T-helper 22 cell (primary cell): ENCODE measurements around the gene ZNF532.
"Not testable (repeated sequence)": the region's sequence is repeated elsewhere in the genome, so short reads cannot be mapped to it uniquely, and the experiment has no call there.

Experiments
- DNase-seq: peaks from one replicate; pipeline ENCODE4 v3.0.0-alpha.2; 2020; ENCODE audit warnings: low read depth

ZNF532 gene

GRCh38 chr18:58847383-58848071 lies 17.1 kb upstream of the ZNF532 start:
- DNase-seq: no peak

- no peak for DNase-seq
Measured at GRCh38 chr18:58848685-58849084, 16.0 kb upstream of the ZNF532 start.

DNA sequence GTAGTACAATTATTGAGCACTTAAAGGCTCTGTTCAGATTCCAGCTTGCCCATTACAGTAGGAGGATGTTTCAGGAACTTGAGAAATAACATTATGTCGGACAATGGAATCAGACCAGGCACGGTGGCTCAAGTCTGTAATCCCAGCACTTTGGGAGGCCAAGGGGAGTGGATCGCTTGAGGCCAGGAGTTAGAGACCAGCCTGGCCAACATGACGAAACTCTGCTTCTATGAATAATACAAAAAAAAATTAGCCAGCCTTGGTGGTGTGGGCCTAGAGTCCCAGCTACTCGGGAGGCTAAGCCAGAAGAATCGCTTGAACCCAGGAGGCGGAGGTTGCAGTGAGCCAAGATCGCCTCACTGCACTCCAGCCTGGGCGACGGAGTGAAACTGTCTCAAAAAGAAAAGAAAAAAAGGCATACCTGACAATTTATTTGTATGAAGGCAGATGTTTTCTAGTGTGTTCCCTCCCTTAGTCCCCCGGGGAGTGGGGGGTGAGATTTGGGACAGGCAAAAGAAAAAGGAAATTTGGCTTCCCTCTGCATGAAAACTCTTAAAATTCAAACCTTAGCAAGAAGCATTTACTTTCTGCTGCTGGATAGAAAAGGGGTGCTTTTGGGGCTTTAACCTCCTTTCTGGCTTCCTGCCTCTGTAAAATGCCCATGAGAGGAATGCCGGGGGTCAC lies 13.7 kb upstream of the ZNF532 start:
- DNase-seq: no peak

DNA sequence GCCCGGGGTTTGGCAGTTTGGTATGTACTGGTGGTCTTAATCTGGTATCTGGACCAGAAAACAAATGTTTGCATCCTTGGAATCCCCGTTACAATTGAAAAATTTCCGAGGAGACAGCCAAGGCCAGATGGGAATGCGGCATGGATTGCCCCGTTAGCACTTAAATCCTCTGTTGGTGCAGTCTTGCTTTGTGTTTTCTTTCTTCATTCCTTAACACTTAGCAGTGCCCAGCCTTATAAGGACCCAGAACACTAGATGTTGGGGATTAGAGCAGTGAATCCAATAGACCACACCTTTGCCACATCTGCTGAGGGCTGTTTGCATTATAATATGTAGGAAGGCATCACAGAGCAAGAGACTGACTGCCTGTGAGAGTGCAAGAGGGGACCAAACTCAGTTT lies 12.8 kb upstream of the ZNF532 start:
- no peak for DNase-seq

DNA sequence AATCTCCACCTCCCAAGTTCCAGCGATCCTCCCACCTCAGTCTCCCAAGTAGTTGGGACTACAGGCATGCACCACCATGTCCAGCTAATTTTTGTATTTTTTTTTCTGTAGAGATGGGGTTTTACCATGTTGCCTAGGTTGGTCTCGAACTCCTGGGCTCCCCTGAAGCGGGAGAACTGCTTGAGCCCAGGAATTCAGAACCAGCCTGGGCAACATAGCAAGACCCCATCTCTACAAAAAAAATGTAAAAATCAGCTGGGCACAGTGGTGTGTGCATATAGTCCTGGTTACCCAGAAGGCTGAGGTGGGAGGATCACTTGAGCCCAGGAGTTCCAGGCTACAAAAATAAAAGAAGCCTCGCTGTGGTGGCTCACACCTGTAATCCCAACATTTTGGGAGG lies 12.0 kb upstream of the ZNF532 start:
- no peak for DNase-seq

DNA sequence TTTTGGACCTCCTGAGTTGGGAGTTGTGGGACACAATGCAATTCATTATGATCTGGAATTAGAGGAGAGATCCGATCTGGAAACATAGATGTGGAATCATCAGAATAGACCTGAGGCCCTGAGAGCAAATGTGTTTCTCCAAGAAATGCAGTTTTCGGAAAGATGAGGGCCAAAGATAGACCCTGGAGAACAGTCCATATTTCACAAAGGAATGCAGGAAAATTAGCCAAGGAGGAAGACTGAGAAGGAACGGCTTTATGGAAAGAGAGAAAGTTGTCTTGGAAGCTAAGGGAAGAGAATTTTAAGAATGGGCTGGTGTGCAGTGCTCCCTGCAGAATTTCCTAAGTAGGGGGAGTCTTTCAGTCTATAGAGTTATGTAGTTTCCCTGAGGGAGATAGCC lies 11.1 kb upstream of the ZNF532 start:
- DNase-seq: no peak

DNA sequence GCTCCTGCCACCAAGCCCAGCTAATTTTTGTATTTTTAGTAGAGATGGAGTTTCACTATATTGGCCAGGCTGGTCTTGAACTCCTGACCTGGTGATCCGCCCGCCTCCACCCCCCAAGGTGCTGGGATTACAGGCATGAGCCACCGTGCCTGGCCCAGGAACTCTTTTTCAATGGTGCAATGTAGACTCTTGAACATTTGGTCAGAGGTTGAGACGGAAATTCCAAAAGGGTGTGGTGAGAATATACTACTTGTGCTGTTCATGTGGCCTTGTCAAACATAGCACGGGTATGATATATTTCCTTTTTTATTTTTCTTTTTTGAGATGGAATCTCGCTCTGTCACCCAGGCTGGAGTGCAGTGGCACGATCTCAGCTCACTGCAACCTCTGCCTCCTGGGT lies 9.2 kb upstream of the ZNF532 start:
- DNase-seq: not testable (repeated sequence)

GRCh38 chr18:58856881-58857280 lies 7.8 kb upstream of the ZNF532 start:
- no peak for DNase-seq

DNA sequence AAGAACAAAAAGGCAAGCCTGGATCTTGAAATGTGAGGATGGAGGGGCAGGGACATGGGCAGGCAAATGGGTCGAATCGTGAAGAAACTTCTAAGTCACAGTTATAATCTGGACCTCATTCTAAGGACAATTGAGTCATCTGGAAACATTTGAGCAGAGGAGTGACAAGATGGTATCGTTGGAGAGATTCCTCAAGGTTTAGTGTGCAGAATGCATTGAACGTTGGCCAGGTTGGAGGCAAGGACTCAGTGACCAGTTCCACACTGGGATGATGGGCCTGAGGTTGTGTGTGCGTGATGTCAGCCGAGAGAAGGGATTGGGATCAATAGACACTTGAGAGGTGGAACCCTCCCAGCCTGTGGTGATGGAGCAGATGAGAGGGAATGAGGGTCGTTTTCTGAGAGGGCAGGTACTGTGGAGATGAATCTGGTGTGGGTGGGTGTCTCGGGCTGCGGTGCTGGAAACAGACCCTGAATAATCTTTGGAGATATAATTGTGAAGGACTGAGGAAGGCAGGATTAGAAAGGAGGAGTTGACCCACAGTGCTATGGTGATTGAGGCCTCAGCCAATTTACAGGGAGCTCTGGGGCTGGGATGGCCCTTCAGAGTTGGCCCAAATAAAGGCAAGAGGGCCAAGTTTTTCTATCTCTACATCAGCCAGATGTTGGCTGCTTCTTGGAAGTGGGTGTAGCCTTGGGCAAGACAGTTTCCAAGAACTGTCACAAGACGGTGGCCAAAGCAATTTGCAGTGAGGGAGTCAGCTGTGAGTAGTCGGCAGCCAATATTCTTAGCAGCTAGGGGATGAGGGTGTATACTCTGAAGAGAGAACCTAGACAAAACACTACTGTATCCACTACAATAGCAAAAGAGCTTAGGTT lies 5.8 kb upstream of the ZNF532 start:
- DNase-seq: no peak

DNA sequence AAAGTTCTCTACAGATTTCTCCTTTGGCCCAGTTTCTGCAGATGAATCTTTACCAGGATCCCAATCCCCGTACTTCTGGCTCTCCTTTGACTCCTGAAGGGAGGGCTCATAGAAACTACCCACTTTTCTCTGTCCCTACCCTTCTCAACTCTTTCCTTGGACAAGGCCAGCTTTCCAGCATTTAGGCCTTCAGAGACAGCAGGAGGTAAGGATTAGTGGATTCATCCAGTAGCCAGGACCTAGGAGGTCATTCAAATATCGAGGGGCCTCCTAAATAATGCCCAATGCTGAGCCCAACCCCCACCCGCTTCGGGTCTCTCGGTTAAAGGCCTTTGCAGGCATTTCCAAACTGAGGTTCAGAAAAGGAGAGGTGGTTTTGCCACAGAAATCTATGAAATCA lies 4.8 kb upstream of the ZNF532 start:
- DNase-seq: no peak

- no peak for DNase-seq
Measured at GRCh38 chr18:58860747-58861231, 3.9 kb upstream of the ZNF532 start.

DNA sequence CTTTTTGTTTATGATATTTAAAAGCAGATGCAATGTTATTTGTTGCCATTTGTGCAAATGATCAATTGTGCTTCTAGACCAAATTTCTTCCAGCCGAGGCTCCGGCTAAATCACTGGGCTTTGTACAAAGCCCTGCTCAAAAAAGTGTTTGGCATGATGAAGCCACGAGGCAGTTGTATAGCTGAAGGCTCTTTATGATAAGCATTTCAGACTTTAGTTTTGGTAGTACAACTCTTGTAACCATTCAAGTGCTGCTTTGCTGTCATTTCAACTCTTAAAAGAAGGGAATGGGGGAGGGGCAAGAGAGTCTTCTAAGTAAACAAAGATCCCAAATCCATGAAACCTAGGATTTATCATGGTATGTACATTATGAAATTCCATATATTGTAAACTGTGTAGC lies 3.3 kb upstream of the ZNF532 start:
- no peak for DNase-seq

- DNase-seq: no peak
Measured at GRCh38 chr18:58861861-58862301, 2.8 kb upstream of the ZNF532 start.

GRCh38 chr18:58862356-58862755 lies 2.3 kb upstream of the ZNF532 start:
- no peak for DNase-seq

DNA sequence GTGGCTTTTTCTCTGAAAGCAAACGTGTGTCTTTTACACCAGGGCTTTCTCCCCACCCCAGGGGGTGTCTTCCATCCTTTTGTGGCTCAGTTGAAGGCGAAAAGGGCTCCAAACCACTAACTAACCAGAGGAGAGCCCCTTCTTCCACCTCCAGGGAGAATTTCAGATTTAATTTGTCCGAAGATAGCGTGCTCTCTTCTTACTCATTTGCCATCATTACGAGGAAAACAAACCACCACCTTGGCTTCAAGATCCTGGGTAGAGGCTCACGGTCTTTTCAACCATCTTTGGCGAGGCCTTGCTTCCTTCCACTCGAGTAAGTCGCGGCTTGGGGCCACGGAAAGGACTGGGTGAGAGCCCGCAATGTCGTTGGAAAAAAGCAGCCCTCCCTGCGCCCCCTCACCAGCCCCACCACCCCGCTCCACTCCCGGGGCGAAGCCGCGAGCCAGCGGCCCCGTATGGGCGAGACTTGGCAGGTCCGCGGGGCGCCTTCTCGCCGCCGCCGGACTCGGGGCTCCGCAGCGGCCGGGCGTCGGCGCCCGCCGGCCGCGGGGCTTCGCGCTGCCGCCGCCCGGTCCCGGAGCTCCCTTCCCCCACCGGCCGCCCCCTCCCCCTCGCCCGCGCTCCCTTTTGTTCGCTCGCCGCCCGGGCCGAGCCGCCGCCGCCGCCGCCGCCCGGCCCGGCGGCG lies 1.7 kb upstream of the ZNF532 start:
- DNase-seq: no peak

- no peak for DNase-seq
Measured at GRCh38 chr18:58863539-58864145, 1.0 kb upstream of the ZNF532 start.

- DNase-seq: no peak
Measured at GRCh38 chr18:58865033-58865590, 435 bp downstream of the ZNF532 start.

DNA sequence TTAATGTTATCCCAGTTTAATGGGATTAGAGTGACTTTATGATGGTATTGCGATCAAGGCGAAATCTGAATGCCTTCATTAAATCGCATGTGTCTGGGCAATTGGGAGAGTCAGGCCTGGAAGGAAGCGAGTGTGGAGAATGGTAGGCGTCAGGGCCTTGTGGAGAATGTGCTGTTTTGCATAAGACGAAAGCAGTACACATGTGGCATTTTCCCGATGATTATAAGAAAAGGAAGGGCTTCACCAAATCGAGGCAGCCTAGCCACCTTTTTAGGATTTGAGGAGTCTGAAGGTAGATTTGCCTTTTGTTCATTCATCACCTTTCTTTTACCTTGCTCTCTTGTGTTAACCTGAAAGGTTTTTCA lies 1.0 kb downstream of the ZNF532 start:
- DNase-seq: no peak

DNA sequence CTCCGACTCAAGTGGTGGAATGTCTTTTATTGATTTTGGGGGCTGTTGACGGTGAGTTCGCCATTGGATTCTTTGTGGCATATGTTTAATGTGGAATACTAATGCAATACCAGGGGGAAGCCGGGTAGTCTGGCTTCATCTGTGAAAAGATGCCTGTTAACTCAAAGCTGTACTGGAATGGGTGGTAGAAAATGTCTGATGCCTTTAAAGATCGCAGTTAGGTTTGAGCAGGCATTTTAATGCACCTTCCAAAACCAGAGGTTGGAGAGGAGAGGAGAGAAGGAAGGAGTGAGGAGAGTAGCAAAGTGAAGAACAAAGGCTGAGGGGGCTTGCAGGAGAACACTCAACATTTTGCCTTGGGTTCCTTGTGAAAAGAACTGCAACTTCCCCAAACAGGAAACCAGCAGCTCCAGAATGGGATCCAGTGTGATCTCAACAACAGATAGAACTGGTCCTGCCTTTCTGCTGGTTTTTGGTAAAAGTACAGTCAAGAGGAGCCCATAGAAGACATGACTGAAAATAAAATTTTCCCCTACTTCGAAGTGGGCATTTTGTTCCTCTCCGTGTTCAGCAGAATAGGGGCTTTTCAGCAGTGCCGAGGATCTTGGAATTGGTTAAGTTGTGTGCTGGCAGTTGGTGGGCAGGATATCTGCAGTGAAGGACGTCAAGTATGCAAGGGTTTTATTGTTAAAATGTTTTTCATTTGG lies 1.5 kb downstream of the ZNF532 start:
- no peak for DNase-seq

GRCh38 chr18:58866773-58867150 lies 2.1 kb downstream of the ZNF532 start:
- DNase-seq: no peak
